Measurements from ENCODE around the gene ARL13B. TPM values are rescaled to one million over a fixed set of nuclear protein-coding genes. Genes with fewer than 3 reads are reported as not detected.
"Not testable (repeated sequence)": the region's sequence is repeated elsewhere in the genome, so short reads cannot be mapped to it uniquely, and the experiment has no call there.

Gene ARL13B
- 10 to 100 TPM; 12.3 to 14.0 TPM for total RNA-seq
- long read RNA-seq, donor 1, partial matches to known transcripts, result 5 of 14 reads
- long read RNA-seq, donor 1, other reads (novel, unspliced or antisense), result 8 of 14 reads
- long read RNA-seq, donor 2, partial matches to known transcripts, result 9 of 33 reads
- long read RNA-seq, donor 2, other reads (novel, unspliced or antisense), result 23 of 33 reads

DNA sequence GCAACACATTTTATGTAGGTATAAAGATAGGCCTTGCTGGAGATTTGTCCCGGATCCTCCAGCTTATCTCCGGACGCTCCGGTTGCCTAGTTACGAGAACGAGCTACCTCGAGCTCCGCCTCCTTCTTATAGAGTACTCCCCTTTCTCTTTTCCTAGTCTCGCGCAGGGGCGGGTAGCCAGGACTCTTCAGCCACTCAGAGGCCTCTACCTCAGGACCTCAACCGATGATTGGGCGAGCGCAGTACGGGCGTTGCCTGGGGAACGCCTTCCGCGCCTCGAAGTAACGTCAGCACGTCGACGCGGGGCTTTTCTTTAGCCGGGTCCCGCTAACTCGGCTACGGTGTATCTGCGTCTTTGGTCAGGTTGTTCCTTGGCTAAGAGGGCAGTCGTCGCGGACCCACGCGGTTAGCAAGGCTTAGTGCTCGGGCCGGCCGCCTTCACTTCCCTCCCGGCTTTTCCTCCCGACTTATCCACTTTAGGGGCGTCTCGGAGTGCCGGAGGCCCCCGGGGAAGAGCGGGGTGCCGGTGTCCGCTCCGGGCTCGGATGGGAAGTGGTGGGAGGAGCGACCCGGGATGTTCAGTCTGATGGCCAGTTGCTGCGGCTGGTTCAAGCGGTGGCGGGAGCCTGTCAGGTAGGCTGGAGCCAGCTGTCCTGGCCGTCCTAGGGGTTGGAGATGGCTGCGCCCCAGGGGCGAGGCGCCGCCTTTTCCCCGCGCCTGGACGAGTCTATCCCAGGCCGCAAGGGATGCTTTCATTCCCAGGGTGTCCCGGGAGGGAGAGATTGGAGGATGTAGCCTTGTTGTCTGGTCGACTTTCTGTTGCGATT, at the start of gene ARL13B:
ARL13B (plus strand) TSS at position 306 of the 827 bp plus-strand sequence; CDS start at position 575, 269 bp downstream.
- intact Hi-C loops (cut with DNase I), result loop anchor here in 1 of 2 donors (10.0 kb wide), 1 partner anchor 85 kb away; the partner anchor contains the start of genes DHFR2 and NSUN3
- DNase-seq (ENCODE audit: low spot score), result peak; percentile 99

DNA sequence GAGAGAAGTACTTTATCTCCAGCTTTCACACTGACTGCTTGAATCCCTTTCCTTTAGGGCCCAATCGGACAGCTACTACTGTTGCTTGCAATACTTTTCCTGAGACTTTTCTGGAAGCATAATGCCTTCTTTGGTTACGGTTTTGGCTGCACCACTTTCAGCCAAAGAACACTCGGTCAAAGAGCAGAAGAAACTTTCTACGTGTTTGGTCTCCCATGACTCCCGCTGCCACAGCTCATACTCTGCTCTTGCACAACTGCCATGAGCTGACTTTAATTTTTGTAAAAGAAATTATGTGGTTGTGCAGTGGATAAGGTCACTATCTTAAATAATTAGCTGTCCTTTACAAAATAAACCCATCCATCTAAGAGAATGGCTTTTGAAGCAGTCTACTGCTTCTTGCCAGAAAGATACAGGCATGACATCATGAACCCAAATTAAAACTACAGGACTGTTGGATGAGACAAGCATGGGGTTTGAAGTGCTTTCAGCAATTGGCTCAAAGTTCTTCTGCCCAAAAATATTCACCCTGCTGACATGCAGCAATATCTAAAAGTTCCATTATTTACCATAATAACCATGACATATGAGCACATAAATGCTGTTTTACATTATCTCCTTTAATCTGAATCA, 48.2 kb upstream of the ARL13B start:
- no peak for DNase-seq (ENCODE audit: low spot score)
- intact Hi-C loops (cut with DNase I), result no loop called here

DNA sequence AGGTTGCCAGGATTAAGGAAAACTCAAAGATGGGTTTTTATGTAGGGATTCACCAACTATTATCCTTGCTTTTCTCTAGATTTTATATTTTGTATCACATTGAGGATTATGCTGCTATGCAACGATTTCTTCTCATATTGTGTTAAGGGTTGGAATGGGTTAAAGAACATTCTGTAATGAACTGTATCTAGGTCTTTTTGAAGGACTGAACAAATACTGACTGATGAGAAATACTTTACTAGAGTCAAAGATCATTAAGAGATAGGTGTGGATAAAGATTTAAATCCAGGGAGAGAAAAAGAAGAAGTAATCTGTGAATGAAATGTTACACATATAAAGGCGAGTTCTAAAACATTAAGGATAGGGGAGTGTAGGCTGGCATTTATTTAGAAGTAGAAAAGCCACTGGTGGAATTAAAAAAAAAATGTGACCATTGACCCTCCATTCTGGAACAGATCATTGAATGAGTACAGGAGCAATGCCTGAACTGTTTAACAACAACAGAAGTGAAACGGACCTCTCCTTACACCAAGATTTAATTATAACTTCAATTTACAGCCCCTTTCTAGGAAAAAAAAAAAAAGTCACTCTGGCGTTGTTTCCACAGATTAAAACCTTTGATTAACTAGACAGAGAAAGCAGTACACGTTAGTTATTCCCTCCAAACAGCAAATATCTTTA, 45.4 kb upstream of the ARL13B start:
- intact Hi-C loops (cut with DNase I), result no loop called here
- DNase-seq (ENCODE audit: low spot score), result no peak

DNA sequence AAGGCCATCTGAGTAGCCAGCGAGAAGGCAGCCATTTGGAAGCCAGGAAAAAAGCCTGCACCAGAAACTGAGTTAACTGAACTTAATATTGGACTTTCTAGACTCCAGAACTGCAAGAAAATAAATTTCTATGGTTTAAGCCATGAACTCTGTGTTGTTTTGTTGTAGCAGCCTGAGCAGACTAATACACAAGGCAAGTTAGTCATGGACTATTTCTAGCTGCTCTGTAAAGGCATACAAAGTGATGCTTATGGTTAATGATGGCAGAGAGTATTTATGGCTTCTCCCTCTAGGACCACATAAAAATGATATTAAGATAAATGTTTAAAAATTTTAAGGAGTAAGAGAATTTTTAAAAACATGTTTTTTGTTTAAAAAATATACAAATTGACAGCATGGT, 43.4 kb upstream of the ARL13B start:
- intact Hi-C loops (cut with DNase I), result no loop called here
- no peak for DNase-seq (ENCODE audit: low spot score)

GRCh38 chr3:93937485-93937884, 42.5 kb upstream of the ARL13B start:
- DNase-seq (ENCODE audit: low spot score); intact Hi-C loops (cut with DNase I): not testable (repeated sequence)

GRCh38 chr3:93949958-93950357, 30.0 kb upstream of the ARL13B start:
- intact Hi-C loops (cut with DNase I); DNase-seq (ENCODE audit: low spot score): not testable (repeated sequence)

- intact Hi-C loops (cut with DNase I), result no loop called here
- no peak for DNase-seq (ENCODE audit: low spot score)
Observed at GRCh38 chr3:93961026-93961425, 18.9 kb upstream of the ARL13B start.

DNA sequence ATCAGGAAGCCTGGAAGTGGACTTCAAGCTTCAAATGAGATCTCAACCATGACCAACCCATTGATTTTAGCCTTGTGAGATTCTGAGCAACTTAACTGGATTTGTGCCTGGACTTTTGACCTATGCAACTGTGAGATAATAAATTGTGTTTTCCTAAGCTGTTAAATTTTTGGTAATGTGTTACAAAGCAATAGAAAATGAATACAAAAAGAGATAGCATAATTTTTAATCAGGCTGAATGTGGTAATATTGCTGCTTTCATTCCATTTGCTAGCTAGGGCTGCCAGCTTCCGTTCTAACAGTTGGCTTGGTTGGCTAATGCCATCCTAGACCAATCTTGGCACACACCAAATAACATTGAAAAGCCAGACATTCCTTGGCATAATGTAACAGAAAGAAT, 18.5 kb upstream of the ARL13B start:
- DNase-seq (ENCODE audit: low spot score), result no peak
- intact Hi-C loops (cut with DNase I), result no loop called here

DNA sequence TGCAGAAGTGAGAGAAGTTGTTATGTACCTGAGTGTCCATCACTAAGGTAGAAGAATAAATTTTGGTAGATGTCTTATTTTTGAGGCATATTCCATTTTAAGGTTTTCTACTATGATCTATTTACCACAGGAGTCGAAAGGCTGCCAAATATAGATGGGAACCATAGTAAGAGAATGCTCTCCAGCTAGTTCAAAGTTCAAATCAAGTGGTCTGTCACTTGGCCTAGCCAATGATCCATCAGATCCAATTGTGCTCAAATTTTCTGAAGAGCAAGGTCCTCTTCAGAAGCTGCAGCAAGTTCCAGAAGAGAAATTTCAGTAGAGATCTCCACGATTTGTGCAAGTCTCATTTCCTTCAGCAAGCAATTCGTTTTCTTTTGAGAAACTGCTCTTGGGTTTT, 17.2 kb upstream of the ARL13B start:
- intact Hi-C loops (cut with DNase I), result no loop called here
- no peak for DNase-seq (ENCODE audit: low spot score)

- intact Hi-C loops (cut with DNase I); DNase-seq (ENCODE audit: low spot score): not testable (repeated sequence)
Observed at GRCh38 chr3:93965106-93965505, 14.8 kb upstream of the ARL13B start.

DNA sequence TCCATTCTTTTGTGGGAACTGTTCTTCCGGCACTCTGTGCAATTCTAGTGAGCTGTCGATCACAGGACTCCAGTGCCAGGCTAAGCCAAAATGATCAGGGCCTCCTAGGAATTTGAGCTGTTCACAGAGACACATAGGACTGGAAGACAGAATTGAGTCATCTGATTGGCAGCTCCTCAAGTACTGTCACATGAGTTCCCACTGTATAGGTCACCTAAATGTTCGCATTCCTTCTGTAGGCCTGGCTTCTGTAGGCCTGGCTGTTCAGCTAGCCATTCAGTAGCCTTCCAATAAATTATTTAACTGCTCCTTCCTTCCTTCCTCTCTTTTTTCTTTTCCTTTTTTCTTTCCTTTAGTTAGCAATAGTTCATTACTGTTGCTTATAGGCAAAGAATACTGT, 10.5 kb upstream of the ARL13B start:
- no peak for DNase-seq (ENCODE audit: low spot score)
- intact Hi-C loops (cut with DNase I), result no loop called here

- intact Hi-C loops (cut with DNase I), result no loop called here
- no peak for DNase-seq (ENCODE audit: low spot score)
Observed at GRCh38 chr3:93969997-93970396, 10.0 kb upstream of the ARL13B start.

DNA sequence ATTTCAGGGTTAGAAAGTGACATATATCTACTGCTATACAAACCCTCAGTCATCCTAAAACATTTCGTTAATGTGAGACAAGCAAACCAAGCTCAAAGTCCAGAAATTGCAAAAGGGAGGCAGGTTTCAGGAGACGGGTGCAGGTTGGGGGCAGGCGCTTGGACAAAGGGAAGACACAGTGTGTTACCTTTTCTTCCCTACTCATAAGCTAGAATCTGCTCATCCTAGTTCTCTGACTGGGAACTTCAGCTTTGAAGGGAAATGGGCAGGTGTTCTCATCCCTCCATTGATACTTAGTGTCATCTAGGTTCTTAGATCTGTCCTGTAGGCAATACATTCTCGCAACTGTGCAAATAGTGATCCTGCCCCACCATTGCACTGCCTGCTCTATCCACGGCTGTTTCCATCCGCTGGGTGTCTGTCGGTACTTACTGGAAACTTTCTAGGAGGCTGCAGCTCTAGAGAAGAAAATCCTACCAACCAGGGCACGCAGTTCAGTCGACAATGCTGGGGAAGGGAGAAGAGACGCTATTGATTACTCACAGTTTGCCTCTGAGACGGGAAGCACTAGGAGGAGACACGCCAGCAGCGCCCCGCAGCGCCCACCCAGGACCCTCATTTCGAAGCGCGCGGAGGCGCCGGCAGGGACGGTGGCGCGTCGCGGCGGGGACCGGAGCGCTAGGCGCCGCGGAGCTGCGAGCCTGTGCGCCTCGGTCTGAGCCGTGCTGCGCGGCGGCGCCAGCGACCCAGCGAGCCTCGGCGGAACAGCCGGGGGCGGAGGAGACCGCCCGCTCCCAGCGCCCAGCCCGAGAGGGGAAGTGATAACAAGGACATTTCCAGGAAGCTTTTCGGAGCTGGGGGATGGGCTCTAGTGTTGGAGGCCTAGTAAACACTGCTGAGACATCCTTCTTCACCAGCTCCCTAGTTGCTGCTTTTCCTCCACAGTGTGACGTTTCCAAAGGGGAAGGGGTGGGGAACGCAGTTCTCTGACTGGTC, 6.5 kb upstream of the ARL13B start, which contains the start of gene PROS1:
PROS1 (minus strand) TSS at position 766 of the 996 bp plus-strand sequence; CDS start at position 619, 147 bp downstream.
- peak; percentile 96 for DNase-seq (ENCODE audit: low spot score)
- intact Hi-C loops (cut with DNase I), result no loop called here

GRCh38 chr3:93981649-93982048, 1.7 kb downstream of the ARL13B start:
- intact Hi-C loops (cut with DNase I), result loop anchor here in 1 of 2 donors (10.0 kb wide), 1 partner anchor 83 kb away; the partner anchor contains the start of genes DHFR2 and NSUN3
- DNase-seq (ENCODE audit: low spot score), result no peak

DNA sequence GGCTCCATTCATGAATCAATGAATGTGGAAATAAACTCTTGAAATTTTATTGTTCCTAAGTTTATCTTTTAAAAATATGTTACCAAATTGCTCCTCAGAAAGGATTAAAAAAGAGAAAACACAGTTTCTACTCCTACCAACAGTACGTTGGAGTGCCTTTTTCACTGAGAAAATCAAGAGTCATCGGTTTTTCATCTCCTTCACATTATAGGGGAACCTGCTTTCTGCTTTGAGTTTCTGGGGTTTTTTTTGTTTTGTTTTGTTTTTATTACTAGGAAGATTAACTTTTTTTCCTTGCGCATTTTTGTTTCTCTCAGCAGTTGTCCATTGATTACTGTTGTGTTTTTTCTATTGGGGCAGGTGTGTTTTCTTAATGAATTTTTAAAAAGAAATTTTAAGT, 3.5 kb downstream of the ARL13B start:
- no peak for DNase-seq (ENCODE audit: low spot score)
- intact Hi-C loops (cut with DNase I), result loop anchor here in 1 of 2 donors (10.0 kb wide), 1 partner anchor 81 kb away; the partner anchor contains the start of genes DHFR2 and NSUN3

- intact Hi-C loops (cut with DNase I), result loop anchor here in 1 of 2 donors (10.0 kb wide), 1 partner anchor 80 kb away; the partner anchor contains the start of genes DHFR2 and NSUN3
- no peak for DNase-seq (ENCODE audit: low spot score)
Observed at GRCh38 chr3:93984618-93985017, 4.7 kb downstream of the ARL13B start.

- intact Hi-C loops (cut with DNase I), result loop anchor here in 1 of 2 donors (10.0 kb wide), 1 partner anchor 77 kb away; the partner anchor contains the start of genes DHFR2 and NSUN3
- no peak for DNase-seq (ENCODE audit: low spot score)
Observed at GRCh38 chr3:93988283-93988682, 8.3 kb downstream of the ARL13B start.

DNA sequence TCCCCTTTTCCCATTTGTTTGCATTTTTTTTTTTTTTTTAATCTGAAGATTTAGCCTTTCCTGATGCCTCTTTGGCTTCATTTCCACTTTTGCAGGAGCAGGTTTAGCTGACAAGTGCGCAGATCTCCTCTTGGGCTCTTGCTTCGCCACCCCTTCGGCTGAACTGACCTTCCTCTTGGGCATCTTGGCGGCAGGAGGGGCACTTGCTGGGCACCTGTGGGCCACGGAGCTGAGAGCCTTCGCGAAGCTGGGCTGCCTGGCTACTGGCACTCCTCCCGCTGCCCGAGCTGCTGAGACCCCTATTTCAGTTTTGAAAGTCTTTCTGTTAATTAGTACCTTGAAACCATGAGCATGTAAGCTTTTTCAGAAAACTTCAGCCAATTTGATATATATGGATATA, 8.8 kb downstream of the ARL13B start:
- intact Hi-C loops (cut with DNase I), result loop anchor here in 1 of 2 donors (10.0 kb wide), 1 partner anchor 76 kb away; the partner anchor contains the start of genes DHFR2 and NSUN3

More for the DNA sequence above, 8.8 kb downstream of the ARL13B start:
- no peak for DNase-seq (ENCODE audit: low spot score)
